ENCODE results near the gene MLPH.
"Not testable (repeated sequence)": the region's sequence is repeated elsewhere in the genome, so short reads cannot be mapped to it uniquely, and the experiment has no call there.

Gene MLPH

GRCh38 chr2:237467447-237468179 lies 19.4 kb upstream of the MLPH start:
- DNase-seq (ENCODE audit: low spot score in 2 of 2): no peak
- H3K4me3 Mint-ChIP-seq: no peak overlapping the region

DNA sequence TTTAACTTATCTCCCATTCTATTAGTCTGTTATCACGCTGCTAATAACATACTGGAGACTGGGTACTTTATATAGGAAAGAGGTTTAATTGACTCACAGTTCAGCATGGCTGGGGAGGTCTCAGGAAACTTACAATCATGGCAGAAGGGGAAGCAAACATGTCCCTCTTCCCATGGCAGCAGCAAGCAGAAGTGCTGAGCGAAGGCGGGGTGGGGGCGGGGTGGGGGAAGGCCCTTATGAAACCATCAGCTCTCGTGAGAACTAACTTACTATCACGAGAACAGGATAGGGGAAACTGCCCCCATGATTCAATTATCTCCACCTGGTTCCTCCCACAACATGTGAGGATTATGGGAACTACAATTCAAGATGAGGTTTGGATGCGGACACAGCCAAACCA lies 17.6 kb upstream of the MLPH start:
- not testable (repeated sequence) for H3K27me3 Mint-ChIP-seq; H3K36me3 Mint-ChIP-seq; H3K4me3 Mint-ChIP-seq; H3K27ac Mint-ChIP-seq; ATAC-seq (ENCODE audit: low read depth); H3K9me3 Mint-ChIP-seq; DNase-seq (ENCODE audit: low spot score in 2 of 2); H3K4me1 Mint-ChIP-seq

More at GRCh38 chr2:237467447-237468179, 19.4 kb upstream of the MLPH start:
- Mint-ChIP-seq H3K27me3 (peaks cover 6% of the 10 kb centered on the region), H3K36me3 (no peaks in the 10 kb centered on the region), H3K9me3 (no peaks in the 10 kb centered on the region), H3K4me1 (peaks cover 4% of the 10 kb centered on the region), H3K27ac (no peak overlapping the region)
- no peak for ATAC-seq (ENCODE audit: low read depth)

DNA sequence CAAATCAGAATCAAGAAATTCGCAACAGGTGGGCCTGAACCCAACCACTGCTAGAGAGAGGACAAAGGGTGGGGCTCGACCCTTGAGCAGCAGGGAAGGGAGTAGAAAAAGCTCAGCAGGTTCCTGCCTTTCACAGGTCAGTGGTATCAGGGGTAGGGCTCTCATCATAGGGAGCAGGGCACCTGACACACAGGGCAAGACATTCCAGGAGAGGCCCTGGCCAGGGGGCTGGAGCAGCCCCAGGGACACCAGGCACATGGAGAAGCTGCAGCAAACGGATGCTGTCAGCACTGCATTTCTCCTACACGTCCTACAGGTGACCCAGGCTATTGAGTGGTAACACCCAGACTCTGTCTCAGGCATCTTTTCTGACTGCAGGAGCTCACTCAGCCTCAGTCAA lies 17.2 kb upstream of the MLPH start:
- Mint-ChIP-seq H3K9me3 (no peaks in the 10 kb centered on the region), H3K4me1 (peaks cover 4% of the 10 kb centered on the region), H3K4me3 (no peak overlapping the region), H3K27me3 (peaks cover 6% of the 10 kb centered on the region), H3K27ac (no peak overlapping the region), H3K36me3 (no peaks in the 10 kb centered on the region)
- DNase-seq (ENCODE audit: low spot score in 2 of 2) (no peak), ATAC-seq (ENCODE audit: low read depth) (no peak)

DNA sequence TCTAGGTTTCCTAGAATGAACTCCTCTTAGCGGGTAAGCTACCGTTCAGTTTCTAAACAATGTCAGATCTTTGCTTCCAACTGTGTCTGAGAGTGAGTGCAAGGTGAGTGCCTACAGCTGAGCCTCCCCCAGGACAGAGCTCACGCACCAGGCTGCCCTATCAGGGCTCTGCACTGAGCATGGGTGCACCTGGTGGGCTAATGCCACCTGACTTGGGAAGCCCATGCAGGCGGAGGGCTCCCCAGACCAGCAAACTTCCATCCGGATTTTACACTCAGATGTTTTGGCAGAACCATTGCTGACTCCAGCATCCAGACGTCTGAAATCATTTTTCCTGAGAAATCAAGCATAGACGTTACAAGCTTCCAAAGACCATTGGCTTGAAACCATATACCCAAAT lies 16.1 kb upstream of the MLPH start:
- DNase-seq (ENCODE audit: low spot score in 2 of 2): no peak
- Mint-ChIP-seq H3K4me1 (peaks cover 5% of the 10 kb centered on the region), H3K36me3 (no peaks in the 10 kb centered on the region), H3K27me3 (peaks cover 5% of the 10 kb centered on the region), H3K27ac (no peak overlapping the region), H3K9me3 (no peaks in the 10 kb centered on the region), H3K4me3 (no peak overlapping the region)
- no peak for ATAC-seq (ENCODE audit: low read depth)

DNA sequence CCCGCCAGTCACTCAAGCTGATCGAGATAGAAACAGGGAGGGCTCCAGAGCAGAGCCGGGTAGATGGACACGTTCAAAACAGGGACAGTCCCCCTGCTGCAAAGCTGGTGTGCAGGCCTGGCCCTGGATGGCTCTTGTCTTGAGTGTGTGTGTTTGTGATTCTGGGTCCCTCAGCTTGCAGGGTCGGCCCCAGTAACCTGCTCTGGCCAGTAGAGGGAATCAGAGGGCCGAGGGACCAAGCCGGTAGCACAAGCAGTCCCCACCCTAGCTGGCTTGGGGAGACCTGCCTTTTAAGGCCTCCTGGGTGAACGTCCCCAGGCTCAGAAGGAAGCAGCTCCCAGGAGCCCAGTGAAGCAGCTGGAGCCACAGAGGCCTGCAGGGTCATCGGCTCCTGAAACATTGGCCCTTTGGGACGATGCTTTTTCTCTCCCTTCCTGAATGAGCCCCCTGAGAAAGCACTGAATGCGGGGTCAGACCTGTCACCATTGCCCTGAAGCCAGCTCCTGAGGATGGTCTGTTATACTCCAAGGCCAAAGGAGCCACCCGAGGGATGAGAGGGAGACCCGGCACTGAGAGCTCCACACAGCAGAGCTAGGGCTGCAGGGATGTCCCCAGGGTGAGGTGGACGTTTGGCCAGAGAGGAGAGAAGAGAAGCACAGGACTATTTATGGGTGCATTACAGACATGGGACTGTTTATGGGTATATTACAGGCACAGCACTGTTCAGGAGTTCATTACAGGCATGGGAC lies 15.4 kb upstream of the MLPH start:
- Mint-ChIP-seq H3K27ac (no peak overlapping the region), H3K27me3 (peaks cover 5% of the 10 kb centered on the region), H3K36me3 (no peaks in the 10 kb centered on the region), H3K4me3 (no peak overlapping the region), H3K9me3 (no peaks in the 10 kb centered on the region), H3K4me1 (peaks cover 8% of the 10 kb centered on the region)
- ATAC-seq (ENCODE audit: low read depth) (peak; percentile 36), DNase-seq (ENCODE audit: low spot score in 2 of 2) (no peak)

- H3K27ac Mint-ChIP-seq: no peak overlapping the region
- ATAC-seq (ENCODE audit: low read depth): no peak
- peaks cover 8% of the 10 kb centered on the region for H3K4me1 Mint-ChIP-seq
- no peak for DNase-seq (ENCODE audit: low spot score in 2 of 2)
- H3K27me3 Mint-ChIP-seq: peaks cover 6% of the 10 kb centered on the region
- H3K4me3 Mint-ChIP-seq: no peak overlapping the region
- H3K9me3 Mint-ChIP-seq: no peaks in the 10 kb centered on the region
- no peaks in the 10 kb centered on the region for H3K36me3 Mint-ChIP-seq
These were observed 14.8 kb upstream of the MLPH start for GRCh38 chr2:237472187-237472712.

- no peak overlapping the region for H3K4me3 Mint-ChIP-seq
- no peak for DNase-seq (ENCODE audit: low spot score in 2 of 2)
- H3K27me3 Mint-ChIP-seq: peaks cover 13% of the 10 kb centered on the region
- ATAC-seq (ENCODE audit: low read depth): no peak
- no peak overlapping the region for H3K27ac Mint-ChIP-seq
- no peaks in the 10 kb centered on the region for H3K36me3 Mint-ChIP-seq
- no peaks in the 10 kb centered on the region for H3K9me3 Mint-ChIP-seq
- H3K4me1 Mint-ChIP-seq: peaks cover 8% of the 10 kb centered on the region
These were observed 13.9 kb upstream of the MLPH start for GRCh38 chr2:237472909-237473877.

GRCh38 chr2:237473878-237474441 lies 13.1 kb upstream of the MLPH start:
- no peak overlapping the region for H3K27ac Mint-ChIP-seq
- no peak for DNase-seq (ENCODE audit: low spot score in 2 of 2)
- no peaks in the 10 kb centered on the region for H3K36me3 Mint-ChIP-seq
- peaks cover 16% of the 10 kb centered on the region for H3K27me3 Mint-ChIP-seq
- no peak for ATAC-seq (ENCODE audit: low read depth)
- peaks cover 8% of the 10 kb centered on the region for H3K4me1 Mint-ChIP-seq
- H3K4me3 Mint-ChIP-seq: peak overlapping the region; percentile 92
- H3K9me3 Mint-ChIP-seq: no peaks in the 10 kb centered on the region

DNA sequence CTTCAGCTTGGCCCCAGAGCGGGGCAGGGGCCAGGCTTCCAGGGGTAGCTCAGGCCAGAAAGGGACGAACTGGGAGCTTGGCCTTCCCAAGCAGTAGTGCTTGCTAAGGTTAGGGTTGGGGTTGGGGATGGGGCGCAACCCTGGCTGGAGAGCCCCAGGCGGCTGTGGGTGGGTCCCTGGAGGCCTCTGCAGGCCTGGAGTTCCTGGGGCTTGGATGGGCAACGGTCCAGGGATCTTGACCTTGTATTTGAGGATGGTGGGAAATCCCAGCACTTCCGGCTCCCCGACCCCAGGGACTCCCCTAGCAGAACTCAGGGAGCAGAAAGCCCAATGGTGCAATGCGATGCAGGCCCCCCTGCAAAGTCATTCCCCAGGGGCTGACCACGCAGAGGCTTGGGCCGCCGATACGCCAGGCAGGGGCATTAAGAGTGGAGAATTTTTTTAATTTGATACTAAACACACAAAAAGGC lies 12.6 kb upstream of the MLPH start:
- Mint-ChIP-seq H3K27ac (peak overlapping the region; percentile 90), H3K27me3 (peaks cover 17% of the 10 kb centered on the region), H3K9me3 (no peaks in the 10 kb centered on the region), H3K4me1 (peaks cover 8% of the 10 kb centered on the region), H3K4me3 (peak overlapping the region; percentile 92), H3K36me3 (no peaks in the 10 kb centered on the region)
- no peak for DNase-seq (ENCODE audit: low spot score in 2 of 2)
- ATAC-seq (ENCODE audit: low read depth): no peak

GRCh38 chr2:237474931-237475703 lies 11.9 kb upstream of the MLPH start:
- DNase-seq (ENCODE audit: low spot score in 2 of 2): peak; percentile 81 to 94
- ATAC-seq (ENCODE audit: low read depth): peak; percentile 86
- Mint-ChIP-seq H3K4me1 (peaks cover 8% of the 10 kb centered on the region), H3K36me3 (no peaks in the 10 kb centered on the region), H3K27ac (peak overlapping the region; percentile 90), H3K9me3 (no peaks in the 10 kb centered on the region), H3K4me3 (peak overlapping the region; percentile 92), H3K27me3 (peaks cover 15% of the 10 kb centered on the region)

DNA sequence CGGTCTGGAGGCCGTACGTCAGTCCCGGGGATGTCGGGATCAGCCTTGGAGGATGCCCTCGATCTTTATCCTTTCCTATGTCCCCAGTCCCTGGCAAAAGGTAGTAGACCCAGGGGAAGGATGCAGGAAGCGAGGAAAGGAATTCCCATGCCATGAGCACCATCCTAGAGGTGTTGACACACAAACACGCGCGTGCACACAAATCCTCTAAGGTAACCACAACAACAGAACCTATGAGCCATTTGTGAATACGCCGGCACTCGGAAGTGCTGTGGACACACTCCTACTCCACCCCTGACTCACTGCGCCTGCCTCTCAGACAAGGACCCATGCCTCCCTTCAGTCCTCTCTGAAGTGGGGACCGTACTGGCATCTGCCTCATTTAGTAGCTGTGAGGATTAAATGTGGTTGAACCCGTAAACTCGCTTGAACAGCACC lies 11.3 kb upstream of the MLPH start:
- Mint-ChIP-seq H3K9me3 (no peaks in the 10 kb centered on the region), H3K4me3 (peak overlapping the region; percentile 80), H3K36me3 (no peaks in the 10 kb centered on the region), H3K27ac (no peak overlapping the region), H3K4me1 (peaks cover 8% of the 10 kb centered on the region), H3K27me3 (peaks cover 12% of the 10 kb centered on the region)
- ATAC-seq (ENCODE audit: low read depth) (no peak), DNase-seq (ENCODE audit: low spot score in 2 of 2) (no peak)

GRCh38 chr2:237478095-237478494 lies 9.0 kb upstream of the MLPH start:
- H3K9me3 Mint-ChIP-seq: no peaks in the 10 kb centered on the region
- peaks cover 4% of the 10 kb centered on the region for H3K4me1 Mint-ChIP-seq
- no peak overlapping the region for H3K27ac Mint-ChIP-seq
- DNase-seq (ENCODE audit: low spot score in 2 of 2) (no peak), ATAC-seq (ENCODE audit: low read depth) (no peak)
- no peaks in the 10 kb centered on the region for H3K36me3 Mint-ChIP-seq
- H3K27me3 Mint-ChIP-seq: peaks cover 23% of the 10 kb centered on the region
- no peak overlapping the region for H3K4me3 Mint-ChIP-seq

GRCh38 chr2:237478979-237479378 lies 8.1 kb upstream of the MLPH start:
- Mint-ChIP-seq H3K27me3 (peaks cover 25% of the 10 kb centered on the region), H3K4me1 (peaks cover 4% of the 10 kb centered on the region)

More at GRCh38 chr2:237478979-237479378, 8.1 kb upstream of the MLPH start:
- no peak for DNase-seq (ENCODE audit: low spot score in 2 of 2)
- ATAC-seq (ENCODE audit: low read depth): no peak
- no peak overlapping the region for H3K4me3 Mint-ChIP-seq
- no peaks in the 10 kb centered on the region for H3K36me3 Mint-ChIP-seq
- no peak overlapping the region for H3K27ac Mint-ChIP-seq
- no peaks in the 10 kb centered on the region for H3K9me3 Mint-ChIP-seq
